ENCODE data around the gene PGP.

- TF ChIP-seq JUND (IDR thresholded peaks at IDR 0.05; ENCODE audit: low read depth, low read length) (no peak), EP300 (IDR thresholded peaks at IDR 0.05; ENCODE audit: borderline replicate concordance in 1 of 2, control insufficient read depth in 1 of 2, low read depth in 2 of 2, low read length in 2 of 2) (no peak), CEBPB (IDR thresholded peaks at IDR 0.05; ENCODE audit: borderline replicate concordance in 1 of 2, low read depth in 2 of 2, low read length in 2 of 2) (no peak), IRF3 (IDR thresholded peaks at IDR 0.05) (no peak), CTCF (IDR thresholded peaks at IDR 0.05 in 2 of 3, conservative IDR thresholded peaks at IDR 0.05 in 1 of 3; ENCODE audit: control insufficient read depth in 2 of 3, extremely low read depth in 1 of 3, insufficient read depth in 1 of 3, low read depth in 3 of 3, low read length in 3 of 3) (no peak), POLR2AphosphoS5 (IDR thresholded peaks at IDR 0.05; ENCODE audit: low read length) (no peak), ZBTB4 (CRISPR knock-in tag; IDR thresholded peaks at IDR 0.05) (no peak), NRF1 (conservative IDR thresholded peaks at IDR 0.05; ENCODE audit: low read depth, low read length) (no peak), TCF7 (IDR thresholded peaks at IDR 0.05; ENCODE audit: borderline replicate concordance) (no peak), SRF (IDR thresholded peaks at IDR 0.05; ENCODE audit: low read depth in 2 of 2, low read length in 2 of 2) (no peak)
Measured at GRCh38 chr16:2197765-2198164, 16.9 kb downstream of the PGP start.
